RWPE1 (cell line): ENCODE data around the gene COL26A1.
"Not testable (repeated sequence)": the region's sequence is repeated elsewhere in the genome, so short reads cannot be mapped to it uniquely, and the experiment has no call there.

ENCODE experiments used
- CTCF ChIA-PET: fragments of 350-600 bp; sonication (Branson Sonifier 250); formaldehyde crosslinking; extraction: SDS; loops from one replicate; lab custom pipeline; 2021; lab: Yijun Ruan, JAX
- POLR2A ChIA-PET: fragments of 400-600 bp; formaldehyde crosslinking; extraction: SDS; loops from one replicate; lab custom pipeline; 2020; ENCODE audit warnings: antibody characterized with exemption; ENCODE audit not compliant: low non-redundant PET; lab: Yijun Ruan, JAX
- DNase-seq: peaks from one replicate; pipeline ENCODE4 v3.0.0; 2012; ENCODE audit warnings: low spot score
- H3K27ac ChIP-seq: fragments of 450-650 bp; 2 replicates; pipeline ENCODE4 v1.5.1; 2017
- TF ChIP-seq, protein P1 (sequence below): fragments of 450-650 bp; conservative IDR thresholded peaks from 2 replicates; pipeline ENCODE4 v1.5.1; 2017; ENCODE audit warnings: low read depth, mild to moderate bottlenecking

Gene COL26A1

DNA sequence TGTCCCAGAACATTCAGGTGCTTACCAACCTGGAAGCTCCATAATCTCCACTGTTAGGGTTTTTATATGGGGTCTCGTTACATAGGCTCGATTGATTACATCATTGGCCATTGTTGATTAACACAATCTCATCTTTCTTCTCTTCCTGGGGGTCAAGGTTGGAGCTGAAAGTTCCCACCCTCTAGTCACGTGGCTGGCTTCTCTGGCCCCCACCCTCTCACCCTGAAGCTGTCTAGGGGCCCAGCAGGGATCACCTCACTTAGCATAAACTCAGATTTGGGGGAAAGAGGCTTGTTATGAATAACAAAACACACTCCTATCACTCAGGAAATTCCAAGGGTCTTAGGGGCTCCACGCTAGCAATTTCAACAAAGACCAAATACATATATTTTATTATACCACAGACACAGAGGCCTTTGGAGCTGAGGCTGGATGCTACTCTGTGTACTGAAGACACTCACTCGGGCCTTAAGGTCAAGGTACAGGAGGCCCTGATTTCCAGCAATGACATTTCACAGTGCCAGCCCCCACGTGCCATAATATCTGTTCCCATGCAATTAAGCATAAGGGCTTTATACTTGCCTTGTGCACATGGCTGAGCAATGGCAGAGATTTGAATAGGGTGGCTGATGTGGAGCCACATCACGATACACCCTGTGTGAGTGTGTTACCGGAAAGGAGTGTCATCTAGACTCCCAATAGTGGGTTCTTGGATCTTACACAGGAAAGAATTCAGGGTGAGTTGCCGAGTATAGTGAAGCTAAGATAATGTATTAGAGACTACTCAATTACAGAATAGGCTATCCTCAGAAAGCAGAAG lies 108.2 kb downstream of the COL26A1 start:
- POLR2A ChIA-PET = no interaction called here
- CTCF ChIA-PET = interaction anchor here (0.6 kb wide), 1 partner anchor 180 kb away, joined by 8 read pairs; no protein-coding TSS in a partner anchor
- no peak for DNase-seq
- TF ChIP-seq, protein P1, sequence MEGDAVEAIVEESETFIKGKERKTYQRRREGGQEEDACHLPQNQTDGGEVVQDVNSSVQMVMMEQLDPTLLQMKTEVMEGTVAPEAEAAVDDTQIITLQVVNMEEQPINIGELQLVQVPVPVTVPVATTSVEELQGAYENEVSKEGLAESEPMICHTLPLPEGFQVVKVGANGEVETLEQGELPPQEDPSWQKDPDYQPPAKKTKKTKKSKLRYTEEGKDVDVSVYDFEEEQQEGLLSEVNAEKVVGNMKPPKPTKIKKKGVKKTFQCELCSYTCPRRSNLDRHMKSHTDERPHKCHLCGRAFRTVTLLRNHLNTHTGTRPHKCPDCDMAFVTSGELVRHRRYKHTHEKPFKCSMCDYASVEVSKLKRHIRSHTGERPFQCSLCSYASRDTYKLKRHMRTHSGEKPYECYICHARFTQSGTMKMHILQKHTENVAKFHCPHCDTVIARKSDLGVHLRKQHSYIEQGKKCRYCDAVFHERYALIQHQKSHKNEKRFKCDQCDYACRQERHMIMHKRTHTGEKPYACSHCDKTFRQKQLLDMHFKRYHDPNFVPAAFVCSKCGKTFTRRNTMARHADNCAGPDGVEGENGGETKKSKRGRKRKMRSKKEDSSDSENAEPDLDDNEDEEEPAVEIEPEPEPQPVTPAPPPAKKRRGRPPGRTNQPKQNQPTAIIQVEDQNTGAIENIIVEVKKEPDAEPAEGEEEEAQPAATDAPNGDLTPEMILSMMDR = no peak
- H3K27ac ChIP-seq = no peak overlapping the region

DNA sequence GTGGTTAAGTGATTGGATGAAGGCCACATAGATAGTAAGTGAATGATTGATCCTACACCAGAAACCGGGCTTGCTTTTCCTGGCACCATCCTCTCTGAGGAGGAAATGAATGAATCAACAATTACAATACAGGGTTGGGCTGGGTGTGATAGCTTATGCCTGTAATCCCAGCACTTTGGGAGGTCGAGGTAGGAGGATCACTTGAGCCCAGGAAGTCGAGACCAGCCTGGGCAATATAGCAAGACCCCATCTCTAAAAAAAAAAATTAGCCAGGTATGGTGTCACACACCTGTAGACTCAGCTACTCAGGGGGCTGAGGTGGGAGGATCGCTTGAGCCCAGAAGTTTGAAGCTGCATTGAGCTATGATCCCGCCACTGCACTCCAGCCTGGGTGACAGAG lies 111.5 kb downstream of the COL26A1 start:
- ChIA-PET POLR2A (no interaction called here), CTCF (no interaction called here)
- TF ChIP-seq, protein P1 = no peak
- H3K27ac ChIP-seq = no peak overlapping the region
- no peak for DNase-seq

DNA sequence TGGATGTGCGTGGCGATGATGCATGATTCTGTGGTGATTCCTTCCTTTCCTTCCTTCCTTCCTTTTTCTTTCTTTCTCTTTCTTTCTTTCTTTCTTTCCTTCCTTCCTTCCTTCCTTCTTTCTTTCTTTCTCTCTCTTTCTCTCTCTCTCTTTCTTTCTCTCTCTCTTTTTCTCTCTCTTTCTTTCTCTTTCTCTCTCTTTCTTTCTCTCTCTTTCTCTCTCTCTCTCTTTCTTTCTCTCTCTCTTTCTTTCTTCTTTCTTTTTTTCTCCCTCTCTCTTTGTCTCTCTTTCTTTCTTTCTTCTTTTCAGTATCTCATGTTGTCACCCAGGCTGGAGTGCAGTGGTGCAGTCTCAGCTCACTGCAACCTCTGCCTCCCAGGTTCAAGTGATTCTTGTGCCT lies 113.0 kb downstream of the COL26A1 start:
- H3K27ac ChIP-seq, POLR2A ChIA-PET, CTCF ChIA-PET, DNase-seq: not testable (repeated sequence)

DNA sequence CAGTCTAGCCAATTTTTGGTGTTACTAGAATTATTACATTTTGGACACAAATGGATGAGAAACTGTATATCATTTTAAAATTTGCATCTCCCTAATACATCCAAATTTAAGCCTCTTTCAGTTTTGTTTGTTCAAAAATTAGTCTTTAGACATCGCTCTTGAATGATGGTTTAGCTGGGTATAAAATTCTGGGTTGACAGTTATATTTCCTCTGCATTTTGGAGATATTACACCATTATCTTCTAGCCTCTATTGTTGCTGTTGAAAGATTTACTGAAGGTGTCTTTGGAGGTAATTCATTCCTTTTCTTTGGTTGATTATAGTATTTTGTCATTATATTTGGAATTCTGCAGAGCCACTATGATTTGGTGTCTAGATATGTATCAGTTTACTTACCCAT lies 116.5 kb downstream of the COL26A1 start:
- DNase-seq = no peak
- TF ChIP-seq, protein P1 = no peak
- POLR2A ChIA-PET = no interaction called here
- CTCF ChIA-PET = interaction anchor here (1.1 kb wide), 1 partner anchor 29 kb away, joined by 3 read pairs; no protein-coding TSS in a partner anchor
- H3K27ac ChIP-seq = no peak overlapping the region

DNA sequence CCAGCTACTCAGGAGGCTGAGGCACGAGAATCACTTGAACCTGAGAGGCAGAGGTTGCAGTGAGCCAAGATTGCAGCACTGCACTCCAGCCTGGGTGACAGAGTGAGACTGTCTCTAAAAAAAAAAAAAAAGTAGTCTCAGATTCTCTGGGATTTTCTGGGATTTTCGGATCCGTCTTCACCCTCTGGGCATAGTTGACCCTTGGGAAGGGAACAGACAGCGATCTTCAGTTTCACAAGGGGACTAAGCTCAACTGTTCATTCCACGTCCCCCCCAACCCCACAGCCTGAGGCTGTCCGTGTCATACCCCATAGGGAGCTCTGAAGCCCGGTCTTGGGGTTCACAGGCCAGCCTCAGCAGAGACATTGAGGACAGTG lies 123.4 kb downstream of the COL26A1 start:
- CTCF ChIA-PET, H3K27ac ChIP-seq, POLR2A ChIA-PET, DNase-seq: not testable (repeated sequence)

DNA sequence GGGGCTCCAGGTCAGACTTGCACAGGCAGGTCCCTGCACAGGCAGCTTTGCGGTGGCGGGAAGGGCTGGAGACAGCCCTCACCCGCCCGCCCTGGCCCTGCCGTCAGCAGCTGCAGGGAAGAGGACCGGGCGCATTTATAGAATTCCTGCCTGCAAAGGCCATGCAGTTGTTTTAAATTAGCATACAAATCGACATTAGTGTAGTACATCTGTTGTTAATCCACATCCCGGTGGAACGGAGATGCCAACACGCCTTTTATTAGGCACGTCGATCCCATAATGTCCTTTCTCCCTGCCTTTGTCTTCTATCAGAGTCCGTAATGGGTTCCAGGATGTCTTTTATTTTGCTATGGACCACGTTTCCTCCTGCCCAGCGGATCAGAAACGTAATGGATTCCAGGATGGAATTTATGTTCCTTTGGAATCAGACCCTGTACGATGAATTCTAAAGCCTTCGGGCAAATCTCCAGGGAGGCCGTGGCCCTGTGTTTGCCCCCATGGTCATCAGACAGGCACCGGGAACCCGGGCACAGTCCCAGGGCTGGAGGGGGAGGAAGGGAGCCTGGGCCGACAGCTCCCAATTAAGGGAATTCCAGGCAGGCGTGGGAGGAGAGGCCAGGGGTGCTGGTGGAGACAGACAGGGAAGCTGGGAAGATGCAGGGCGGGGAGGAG lies 123.9 kb downstream of the COL26A1 start:
- H3K27ac ChIP-seq = no peak overlapping the region
- no peak for DNase-seq
- CTCF ChIA-PET = no interaction called here

DNA sequence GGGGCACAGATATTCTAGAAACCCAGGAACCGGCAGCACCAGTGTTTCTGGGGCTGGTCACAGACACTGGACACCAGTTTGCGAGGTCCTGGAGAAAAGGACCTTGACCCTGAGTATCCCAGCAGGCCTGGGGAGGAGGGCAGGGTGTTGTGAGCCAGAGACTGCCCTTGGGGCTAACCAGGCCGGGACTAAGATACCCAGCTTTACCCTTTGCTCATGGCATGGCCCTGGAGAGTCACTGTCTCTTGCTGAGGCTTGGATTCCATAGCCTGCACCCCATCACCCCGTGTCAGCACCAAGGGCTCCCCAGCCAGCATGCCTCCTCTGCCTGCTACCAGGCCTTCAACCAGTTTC lies 124.4 kb downstream of the COL26A1 start:
- no peak overlapping the region for H3K27ac ChIP-seq
- no peak for DNase-seq
- ChIA-PET POLR2A (no interaction called here), CTCF (no interaction called here)
- TF ChIP-seq, protein P1 = no peak

More for the DNA sequence above, 123.9 kb downstream of the COL26A1 start:
- POLR2A ChIA-PET = no interaction called here
- TF ChIP-seq, protein P1 = no peak
